COLO668 (cell line): ENCODE data around the gene HLA-E.
A peak's percentile ranks its signal among the peaks of the same experiment; 100 is the strongest.

Experiments
- DNase-seq: peaks from one replicate; lab custom pipeline; 2025; ENCODE audit not compliant: unreplicated experiment; lab: John Stamatoyannopoulos, UW

HLA-E gene

DNA sequence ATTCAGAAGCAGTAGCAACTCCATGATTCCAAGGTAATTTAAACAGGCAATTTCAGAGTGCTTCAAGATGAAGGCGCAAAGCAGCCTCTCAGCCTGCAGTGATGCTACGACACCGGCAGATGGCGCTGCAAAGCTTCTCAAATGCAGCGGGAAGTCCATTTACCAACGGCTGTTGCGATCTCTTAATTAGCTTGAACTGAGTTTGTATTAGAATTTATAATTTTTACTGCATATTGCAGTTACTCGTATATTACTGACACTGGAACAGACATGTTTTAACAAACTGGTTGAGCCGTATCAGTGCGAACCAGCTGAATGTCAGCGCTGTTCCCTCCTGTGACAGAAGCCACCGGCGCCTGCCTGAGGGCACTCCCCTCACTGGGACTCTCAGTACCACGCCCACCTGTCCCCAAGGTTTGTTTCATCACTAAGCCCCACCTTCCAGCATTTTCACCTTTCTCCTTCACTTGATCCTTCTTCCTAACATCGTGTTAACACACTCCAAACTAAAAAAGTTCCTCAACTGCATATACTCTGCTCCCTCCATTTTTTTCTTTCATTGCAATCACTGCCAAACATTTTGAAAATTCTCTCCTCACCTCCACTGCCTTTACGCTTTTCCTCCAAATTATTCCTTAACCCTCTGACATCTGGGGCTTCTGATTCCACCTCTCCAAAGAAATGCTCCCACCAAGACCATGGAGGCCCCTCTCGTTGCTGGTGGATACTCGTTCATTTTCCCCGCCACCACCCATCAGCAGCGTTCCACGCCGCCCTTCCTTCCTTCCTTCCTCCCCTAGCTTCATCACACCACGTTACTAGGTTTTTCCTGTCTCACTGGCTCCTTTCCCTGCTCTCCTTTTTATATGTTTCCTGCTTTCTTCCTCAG, 52.5 kb downstream of the HLA-E start:
- DNase-seq = peak; percentile 56

DNA sequence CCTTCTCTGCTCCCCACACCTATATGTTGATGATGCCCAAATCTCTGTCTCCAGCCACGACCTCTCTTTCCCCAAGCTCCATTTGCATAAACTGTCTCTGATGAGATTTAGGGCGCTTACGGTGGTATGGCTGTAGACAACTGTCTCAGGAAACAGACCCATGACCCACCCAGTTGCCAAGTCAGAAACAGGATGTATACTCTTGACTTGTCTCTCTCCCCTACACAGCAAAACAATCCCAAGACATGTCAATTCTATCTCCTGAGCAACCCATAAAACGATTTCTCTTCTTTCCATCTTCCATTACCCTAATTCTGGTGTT, 53.1 kb downstream of the HLA-E start:
- DNase-seq = no peak

GRCh38 chr6:30542915-30543314, 53.6 kb downstream of the HLA-E start:
- no peak for DNase-seq
